HCT116 (cell line): ENCODE results near the gene SORCS2. TPM values are rescaled to one million over a fixed set of nuclear protein-coding genes. Genes with fewer than 3 reads are reported as not detected.

Source experiments
- ATAC-seq: fragments of 200-7000 bp; cut with Tn5 transposase; 2 replicates; pipeline ENCODE4 v1.9.1; 2020; ENCODE audit warnings: mild to moderate bottlenecking, moderate library complexity
- BruUV-seq: library from RNA; stranded (reverse); fragments of 400-500 nt; replicated peaks from 2 replicates; lab custom pipeline; 2021; lab: Mats Ljungman, UMichigan
- CTCF ChIA-PET: fragments of 300-600 bp; sonication (Branson Sonifier 250); formaldehyde crosslinking; loops from one replicate; lab custom pipeline; 2021; ENCODE audit warnings: antibody characterized with exemption; lab: Charles Lee
- POLR2A ChIA-PET: fragments of 300-600, 350-600 bp; sonication (Branson Sonifier 250); formaldehyde crosslinking; loops from one replicate; lab custom pipeline; 2021; ENCODE audit warnings: antibody characterized with exemption; lab: Charles Lee
- RAD21 ChIA-PET, 2 experiments: fragments of 300-600 bp; sonication (Branson Sonifier 250); formaldehyde crosslinking; loops; one replicate each; lab custom pipeline; 2023; ENCODE audit warnings: low total read pairs in 2 of 2; ENCODE audit not compliant: uncharacterized antibody in 2 of 2, unreplicated experiment in 2 of 2, low non-redundant PET in 1 of 2; lab: Charles Lee
- DNase-seq: peaks from one replicate; pipeline ENCODE4 v3.0.0-alpha.2; 2010; ENCODE audit warnings: low read depth, low spot score
- H2AFZ ChIP-seq: fragments of 200-600 bp; shearing (Covaris generic), sonication (generic); 2 replicates; pipeline ENCODE4 v1.6.1; 2017; ENCODE audit warnings: low read depth, mixed run types, mixed read lengths, antibody characterized with exemption, low read length; ENCODE audit not compliant: poor library complexity, severe bottlenecking
- H3K27ac ChIP-seq: 2 replicates; pipeline ENCODE4 v1.5.1; 2012; ENCODE audit warnings: low read depth, low read length
- H3K27me3 ChIP-seq: fragments of 200-600 bp; sonication (generic); 2 replicates; pipeline ENCODE4 v1.6.1; 2016; ENCODE audit warnings: mixed run types, low read length, mixed read lengths; ENCODE audit not compliant: insufficient read depth
- H3K36me3 ChIP-seq, 2 experiments: fragments of 200-500 bp in 1 of 2; fragments of 200-600 bp in 1 of 2; sonication (Bioruptor generic) in 1 of 2; sonication (generic) in 1 of 2; 2 replicates each; pipeline versions ENCODE4 v1.5.1 to v1.6.1; 2014 to 2016; ENCODE audit warnings: low read length in 2 of 2, inconsistent platforms in 1 of 2, mixed read lengths in 1 of 2, mixed run types in 1 of 2; ENCODE audit not compliant: insufficient read depth in 2 of 2, control insufficient read depth in 1 of 2
- H3K4me1 ChIP-seq, 2 experiments: fragments of 200-600 bp in 1 of 2; sonication (generic) in 1 of 2; 2 replicates each; pipeline versions ENCODE4 v1.5.1 to v1.6.1; 2012 to 2017; ENCODE audit warnings: low read length in 2 of 2, inconsistent platforms in 1 of 2, mild to moderate bottlenecking in 1 of 2, mixed read lengths in 1 of 2, mixed run types in 1 of 2, moderate library complexity in 1 of 2; ENCODE audit not compliant: insufficient read depth in 2 of 2, control insufficient read depth in 1 of 2
- H3K4me2 ChIP-seq: fragments of 200-600 bp; sonication (generic); 2 replicates; pipeline ENCODE4 v1.6.1; 2017; ENCODE audit warnings: mixed run types, low read length, mixed read lengths
- H3K4me3 ChIP-seq, 2 experiments: fragments of 200-600 bp in 1 of 2; sonication (generic) in 1 of 2; replicated peaks in 1 of 2; 2 replicates each; pipeline ENCODE4 v1.5.1; 2011 to 2016; ENCODE audit warnings: low read length in 2 of 2, control low read depth in 1 of 2, low read depth in 1 of 2, mild to moderate bottlenecking in 1 of 2, mixed read lengths in 1 of 2, mixed run types in 1 of 2
- H3K79me2 ChIP-seq: fragments of 200-600 bp; sonication (generic); 2 replicates; pipeline ENCODE4 v1.6.1; 2017; ENCODE audit warnings: mild to moderate bottlenecking, mixed run types, low read length, moderate library complexity, mixed read lengths; ENCODE audit not compliant: insufficient read depth
- H3K9ac ChIP-seq: fragments of 200-600 bp; sonication (generic); 2 replicates; pipeline ENCODE4 v1.6.1; 2016; ENCODE audit warnings: low read length, mixed read lengths
- H3K9me2 ChIP-seq: fragments of 200-600 bp; sonication (generic), shearing (Covaris generic); 2 replicates; pipeline ENCODE4 v1.6.1; 2017; ENCODE audit warnings: mixed run types, mild to moderate bottlenecking, moderate library complexity; ENCODE audit not compliant: insufficient read depth
- H3K9me3 ChIP-seq, 2 experiments: fragments of 200-500 bp in 1 of 2; fragments of 200-600 bp in 1 of 2; sonication (Bioruptor generic) in 1 of 2; sonication (generic) in 1 of 2; 2 replicates each; pipeline ENCODE4 v1.6.1; 2014 to 2017; ENCODE audit warnings: low read length in 2 of 2, mixed read lengths in 2 of 2, inconsistent platforms in 1 of 2, low read depth in 1 of 2, mild to moderate bottlenecking in 1 of 2, mixed run types in 1 of 2, moderate library complexity in 1 of 2; ENCODE audit not compliant: control insufficient read depth in 1 of 2, insufficient read depth in 1 of 2
- H4K20me1 ChIP-seq: fragments of 200-600 bp; sonication (generic), shearing (Covaris generic); 2 replicates; pipeline ENCODE4 v1.6.1; 2017; ENCODE audit warnings: mixed run types, mild to moderate bottlenecking, moderate library complexity; ENCODE audit not compliant: insufficient read depth
- CEBPB ChIP-seq: IDR thresholded peaks from 2 replicates; pipeline ENCODE4 v1.6.1; 2012; ENCODE audit warnings: low read depth
- EGR1 ChIP-seq: IDR thresholded peaks from 2 replicates; pipeline ENCODE4 v1.6.1; 2012; ENCODE audit warnings: low read depth
- ELF1 ChIP-seq: IDR thresholded peaks from 2 replicates; pipeline ENCODE4 v1.6.1; 2012; ENCODE audit warnings: low read depth, borderline replicate concordance
- FOSL1 ChIP-seq: IDR thresholded peaks from 2 replicates; pipeline ENCODE4 v1.6.1; 2012; ENCODE audit warnings: low read depth
- JUND ChIP-seq: IDR thresholded peaks from 2 replicates; pipeline ENCODE4 v1.6.1; 2012
- MAX ChIP-seq: IDR thresholded peaks from 2 replicates; pipeline ENCODE4 v1.6.1; 2012
- POLR2A ChIP-seq: IDR thresholded peaks from 2 replicates; pipeline ENCODE4 v1.7.0; 2011; ENCODE audit warnings: borderline replicate concordance; ENCODE audit not compliant: insufficient read depth, insufficient read length; ENCODE audit errors: extremely low read depth
- SIN3A ChIP-seq: IDR thresholded peaks from 2 replicates; pipeline ENCODE4 v1.6.1; 2012; ENCODE audit warnings: low read depth
- SP1 ChIP-seq: IDR thresholded peaks from 2 replicates; pipeline ENCODE4 v1.6.1; 2012; ENCODE audit warnings: low read depth
- SRF ChIP-seq: IDR thresholded peaks from 2 replicates; pipeline ENCODE4 v1.6.1; 2012; ENCODE audit warnings: low read depth
- ZFX ChIP-seq: fragments of 450-650 bp; IDR thresholded peaks from 2 replicates; pipeline ENCODE4 v1.6.1; 2017
- intact Hi-C: fragments of 100-400 bp; cut with micrococcal nuclease; formaldehyde crosslinking; loops from 2 replicates; pipeline ENCODE4 v1.10.0; 2022
- total RNA-seq: library from RNA; stranded (reverse); gene quantifications from one replicate; pipeline ENCODE4 v1.2.1, GENCODE V29; 2021; ENCODE audit not compliant: unreplicated experiment
- TF ChIP-seq, protein P1 (sequence below): IDR thresholded peaks from 2 replicates; pipeline ENCODE4 v1.6.1; 2011; ENCODE audit warnings: mild to moderate bottlenecking, low read length, moderate library complexity; ENCODE audit not compliant: insufficient replicate concordance; ENCODE audit errors: extremely low read depth
- TF ChIP-seq, protein P2 (sequence below): IDR thresholded peaks from 2 replicates; pipeline ENCODE4 v1.6.1; 2012

SORCS2 gene
- total RNA-seq, 1 experiment from 2014 or later: 0.37 TPM

DNA sequence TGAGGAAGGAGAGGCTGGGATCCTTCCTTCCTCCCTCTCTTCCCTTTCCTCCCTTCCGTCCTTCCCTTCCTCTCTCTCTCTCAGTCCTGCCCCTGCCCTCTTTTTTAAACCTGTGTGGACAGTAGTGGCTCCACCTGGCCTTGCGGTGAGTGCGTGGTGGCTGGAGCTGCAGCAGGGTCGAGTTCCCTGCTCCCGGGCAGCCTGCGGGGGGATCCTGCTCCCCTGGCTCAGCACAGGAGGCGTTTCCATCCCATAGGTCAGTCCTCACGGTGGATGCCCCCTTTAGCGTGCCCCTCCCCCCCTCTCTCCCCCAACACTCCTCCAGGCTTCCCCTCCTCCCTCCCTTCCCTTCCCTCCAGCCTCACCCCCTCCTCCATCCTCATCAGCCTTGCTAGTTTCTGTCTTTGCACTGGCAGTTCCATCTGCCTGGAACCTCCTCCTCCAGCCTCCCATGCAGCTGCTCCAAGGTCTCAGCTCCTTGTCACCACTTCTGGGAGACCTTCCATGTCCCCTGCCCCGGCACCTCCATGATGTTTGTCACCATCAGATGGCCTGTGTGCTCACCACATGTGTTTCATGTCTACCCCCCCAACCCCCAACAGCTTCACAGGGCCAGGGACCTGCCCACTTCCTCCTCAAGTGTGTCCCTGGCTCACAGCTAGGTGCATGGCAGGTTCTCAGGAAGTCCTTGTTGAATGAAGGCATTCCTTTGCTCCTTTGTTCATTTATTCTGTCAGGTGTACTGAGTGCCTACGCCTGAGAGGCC is 174.0 kb downstream of the SORCS2 start (continued):
- no peak for TF ChIP-seq ZFX

DNA sequence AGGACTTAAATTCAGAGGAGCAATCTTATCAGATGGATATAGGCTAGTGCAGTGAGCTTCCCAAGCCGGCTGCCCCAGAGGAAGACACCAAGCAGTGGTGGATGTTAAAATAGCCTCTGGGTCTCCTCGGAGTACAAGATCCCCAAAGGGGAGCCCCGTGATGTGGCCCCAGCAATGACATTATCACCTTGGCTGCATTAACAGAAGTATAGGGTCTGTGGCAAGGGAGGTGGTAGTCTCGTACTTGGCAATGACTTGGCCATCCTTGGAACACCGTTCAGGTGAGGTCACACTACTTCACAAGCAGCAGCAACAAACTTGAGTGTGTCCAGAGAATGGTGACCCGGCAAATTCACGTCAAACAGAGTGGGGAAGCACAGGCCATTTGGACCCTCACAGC is 174.6 kb downstream of the SORCS2 start:
- no peak for TF ChIP-seq ELF1
- TF ChIP-seq JUND: no peak
- no peak for TF ChIP-seq SIN3A
- Histone ChIP-seq H3K27ac (no peak overlapping the region), H3K4me1 (no peaks in the 10 kb centered on the region), H2AFZ (no peak overlapping the region), H3K9me2 (no peaks in the 10 kb centered on the region), H3K4me3 (no peak overlapping the region), H4K20me1 (no peaks in the 10 kb centered on the region), H3K9me3 (no peaks in the 10 kb centered on the region), H3K27me3 (peaks cover 26% of the 10 kb centered on the region; the same call in 1 of the 2 replicates), H3K36me3 (no peaks in the 10 kb centered on the region), H3K79me2 (no peaks in the 10 kb centered on the region), H3K9ac (no peak overlapping the region), H3K4me2 (no peak overlapping the region)
- ChIA-PET CTCF (no interaction called here), POLR2A (no interaction called here), RAD21 (no interaction called here)
- ATAC-seq: no peak
- DNase-seq: no peak
- intact Hi-C loops: no loop called here
- BruUV-seq: no TSS peak

DNA sequence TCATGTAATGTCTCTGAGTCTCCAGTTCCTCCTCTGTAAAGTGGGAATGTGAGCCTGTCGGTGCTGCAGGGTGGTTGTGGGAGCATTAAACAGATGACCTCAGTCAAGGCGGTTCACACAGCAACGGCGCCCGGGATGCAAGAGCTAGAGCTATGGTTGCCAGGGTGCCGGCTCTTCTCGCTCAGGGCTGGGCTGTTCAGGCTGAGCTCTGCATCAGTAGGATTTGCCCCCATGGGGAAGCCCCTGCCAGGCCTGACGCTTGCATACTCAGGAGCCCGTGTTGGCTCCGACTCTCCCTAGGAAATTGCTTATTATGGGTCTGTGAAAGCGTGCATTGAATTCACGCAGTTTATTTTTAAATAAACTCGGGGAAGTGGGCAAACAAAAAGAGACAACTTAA is 175.1 kb downstream of the SORCS2 start:
- Histone ChIP-seq H3K4me2 (no peak overlapping the region), H3K9ac (no peak overlapping the region), H4K20me1 (no peaks in the 10 kb centered on the region), H2AFZ (no peak overlapping the region), H3K36me3 (no peaks in the 10 kb centered on the region), H3K4me1 (no peaks in the 10 kb centered on the region), H3K4me3 (no peak overlapping the region), H3K9me3 (no peaks in the 10 kb centered on the region), H3K27me3 (peaks cover 26% of the 10 kb centered on the region; the same call in 1 of the 2 replicates), H3K27ac (no peak overlapping the region), H3K79me2 (no peaks in the 10 kb centered on the region), H3K9me2 (no peaks in the 10 kb centered on the region)
- RAD21 ChIA-PET: no interaction called here
- intact Hi-C loops: no loop called here
- no peak for DNase-seq
- POLR2A ChIA-PET: no interaction called here
- CTCF ChIA-PET: no interaction called here
- no peak for ATAC-seq
- BruUV-seq: no TSS peak
- TF ChIP-seq ELF1 (no peak), SIN3A (no peak), EGR1 (no peak), MAX (no peak), FOSL1 (no peak), SRF (no peak), SP1 (no peak), JUND (no peak), CEBPB (no peak), POLR2A (no peak)
- TF ChIP-seq, protein P1, sequence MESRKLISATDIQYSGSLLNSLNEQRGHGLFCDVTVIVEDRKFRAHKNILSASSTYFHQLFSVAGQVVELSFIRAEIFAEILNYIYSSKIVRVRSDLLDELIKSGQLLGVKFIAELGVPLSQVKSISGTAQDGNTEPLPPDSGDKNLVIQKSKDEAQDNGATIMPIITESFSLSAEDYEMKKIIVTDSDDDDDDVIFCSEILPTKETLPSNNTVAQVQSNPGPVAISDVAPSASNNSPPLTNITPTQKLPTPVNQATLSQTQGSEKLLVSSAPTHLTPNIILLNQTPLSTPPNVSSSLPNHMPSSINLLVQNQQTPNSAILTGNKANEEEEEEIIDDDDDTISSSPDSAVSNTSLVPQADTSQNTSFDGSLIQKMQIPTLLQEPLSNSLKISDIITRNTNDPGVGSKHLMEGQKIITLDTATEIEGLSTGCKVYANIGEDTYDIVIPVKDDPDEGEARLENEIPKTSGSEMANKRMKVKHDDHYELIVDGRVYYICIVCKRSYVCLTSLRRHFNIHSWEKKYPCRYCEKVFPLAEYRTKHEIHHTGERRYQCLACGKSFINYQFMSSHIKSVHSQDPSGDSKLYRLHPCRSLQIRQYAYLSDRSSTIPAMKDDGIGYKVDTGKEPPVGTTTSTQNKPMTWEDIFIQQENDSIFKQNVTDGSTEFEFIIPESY: no peak
- TF ChIP-seq, protein P2, sequence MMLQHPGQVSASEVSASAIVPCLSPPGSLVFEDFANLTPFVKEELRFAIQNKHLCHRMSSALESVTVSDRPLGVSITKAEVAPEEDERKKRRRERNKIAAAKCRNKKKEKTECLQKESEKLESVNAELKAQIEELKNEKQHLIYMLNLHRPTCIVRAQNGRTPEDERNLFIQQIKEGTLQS: no peak
